VCaP (cell line): ENCODE measurements around the gene STX19.

Experiments
- H3K27ac ChIP-seq: fragments of 450-650 bp; 2 replicates; pipeline ENCODE4 v1.5.1; 2017
- CTCF ChIP-seq: fragments of 450-650 bp; conservative IDR thresholded peaks from 2 replicates; pipeline ENCODE4 v1.5.1; 2017; ENCODE audit warnings: mild to moderate bottlenecking, moderate library complexity

The STX19 gene

GRCh38 chr3:94004301-94004910, 24.0 kb downstream of the STX19 start:
- peak; percentile 92 for TF ChIP-seq CTCF
- H3K27ac ChIP-seq: no peak overlapping the region

- no peak for TF ChIP-seq CTCF
- H3K27ac ChIP-seq: no peak overlapping the region
These were observed 26.4 kb downstream of the STX19 start for GRCh38 chr3:94001827-94002495.

GRCh38 chr3:94001191-94001590, 27.2 kb downstream of the STX19 start:
- no peak overlapping the region for H3K27ac ChIP-seq
- no peak for TF ChIP-seq CTCF

- TF ChIP-seq CTCF: no peak
- no peak overlapping the region for H3K27ac ChIP-seq
These were observed 34.3 kb downstream of the STX19 start for GRCh38 chr3:93994056-93994455.

GRCh38 chr3:93992207-93992606, 36.2 kb downstream of the STX19 start:
- no peak overlapping the region for H3K27ac ChIP-seq
- TF ChIP-seq CTCF: no peak

GRCh38 chr3:93991631-93992030, 36.8 kb downstream of the STX19 start:
- no peak for TF ChIP-seq CTCF
- H3K27ac ChIP-seq: no peak overlapping the region

GRCh38 chr3:93989241-93989640, 39.2 kb downstream of the STX19 start:
- no peak for TF ChIP-seq CTCF
- H3K27ac ChIP-seq: no peak overlapping the region
